ENCODE results near the gene S100A6.

- TF ChIP-seq FOXP1 (CRISPR knock-in tag; IDR thresholded peaks at IDR 0.05; ENCODE audit: borderline replicate concordance) = no peak
- TF ChIP-seq JUN (CRISPR knock-in tag; IDR thresholded peaks at IDR 0.05) = no peak
- TF ChIP-seq, protein P1, sequence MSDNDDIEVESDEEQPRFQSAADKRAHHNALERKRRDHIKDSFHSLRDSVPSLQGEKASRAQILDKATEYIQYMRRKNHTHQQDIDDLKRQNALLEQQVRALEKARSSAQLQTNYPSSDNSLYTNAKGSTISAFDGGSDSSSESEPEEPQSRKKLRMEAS (CRISPR knock-in tag; IDR thresholded peaks at IDR 0.05) = no peak
Observed at GRCh38 chr1:153547560-153548551, 12.1 kb upstream of the S100A6 start.
